ENCODE results near the gene SLC5A3.

Gene SLC5A3

GRCh38 chr21:34110594-34111202 lies 37.3 kb downstream of the SLC5A3 start:
- TF ChIP-seq, protein P1, sequence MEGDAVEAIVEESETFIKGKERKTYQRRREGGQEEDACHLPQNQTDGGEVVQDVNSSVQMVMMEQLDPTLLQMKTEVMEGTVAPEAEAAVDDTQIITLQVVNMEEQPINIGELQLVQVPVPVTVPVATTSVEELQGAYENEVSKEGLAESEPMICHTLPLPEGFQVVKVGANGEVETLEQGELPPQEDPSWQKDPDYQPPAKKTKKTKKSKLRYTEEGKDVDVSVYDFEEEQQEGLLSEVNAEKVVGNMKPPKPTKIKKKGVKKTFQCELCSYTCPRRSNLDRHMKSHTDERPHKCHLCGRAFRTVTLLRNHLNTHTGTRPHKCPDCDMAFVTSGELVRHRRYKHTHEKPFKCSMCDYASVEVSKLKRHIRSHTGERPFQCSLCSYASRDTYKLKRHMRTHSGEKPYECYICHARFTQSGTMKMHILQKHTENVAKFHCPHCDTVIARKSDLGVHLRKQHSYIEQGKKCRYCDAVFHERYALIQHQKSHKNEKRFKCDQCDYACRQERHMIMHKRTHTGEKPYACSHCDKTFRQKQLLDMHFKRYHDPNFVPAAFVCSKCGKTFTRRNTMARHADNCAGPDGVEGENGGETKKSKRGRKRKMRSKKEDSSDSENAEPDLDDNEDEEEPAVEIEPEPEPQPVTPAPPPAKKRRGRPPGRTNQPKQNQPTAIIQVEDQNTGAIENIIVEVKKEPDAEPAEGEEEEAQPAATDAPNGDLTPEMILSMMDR (conservative IDR thresholded peaks at IDR 0.05; ENCODE audit: low read depth, low read length) = no peak
- H3K4me3 ChIP-seq (ENCODE audit: low read depth, low read length) = no peak overlapping the region
- DNase-seq (ENCODE audit: low read depth) = no peak

DNA sequence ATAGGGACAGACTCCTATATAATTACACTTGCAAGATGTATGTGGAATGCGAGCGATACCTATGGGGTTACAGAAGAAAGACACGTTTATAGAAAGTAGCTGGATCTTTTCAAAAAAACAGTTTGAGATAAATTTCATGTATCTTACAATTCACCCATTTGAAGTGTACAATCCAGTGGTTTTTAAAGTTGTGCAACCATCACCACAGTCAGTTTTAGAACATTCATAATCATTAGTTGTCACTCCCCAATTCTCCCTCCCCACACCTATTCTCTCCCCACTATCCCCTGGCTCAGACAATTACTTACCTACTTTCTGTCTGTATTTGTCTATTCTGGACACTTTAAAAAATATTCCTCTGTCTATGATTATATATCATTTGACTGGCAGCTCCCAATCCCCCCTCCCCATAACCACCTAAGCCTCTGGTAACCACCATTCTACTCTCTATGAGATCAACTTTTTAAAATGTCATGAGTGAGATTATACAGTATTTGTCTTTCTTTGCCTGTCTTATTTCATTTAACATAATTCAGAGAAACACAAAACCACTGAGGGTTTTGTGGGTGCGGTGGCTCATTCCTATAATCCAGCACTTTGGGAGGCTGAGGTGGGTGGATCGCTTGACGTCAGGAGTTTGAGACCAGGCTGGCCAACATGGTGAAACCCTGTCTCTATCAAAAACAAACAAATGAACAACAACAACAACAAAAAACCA lies 39.1 kb downstream of the SLC5A3 start:
- DNase-seq (ENCODE audit: low read depth) = no peak
- TF ChIP-seq, protein P1 (conservative IDR thresholded peaks at IDR 0.05; ENCODE audit: low read depth, low read length) = no peak
- no peak overlapping the region for H3K4me3 ChIP-seq (ENCODE audit: low read depth, low read length)

DNA sequence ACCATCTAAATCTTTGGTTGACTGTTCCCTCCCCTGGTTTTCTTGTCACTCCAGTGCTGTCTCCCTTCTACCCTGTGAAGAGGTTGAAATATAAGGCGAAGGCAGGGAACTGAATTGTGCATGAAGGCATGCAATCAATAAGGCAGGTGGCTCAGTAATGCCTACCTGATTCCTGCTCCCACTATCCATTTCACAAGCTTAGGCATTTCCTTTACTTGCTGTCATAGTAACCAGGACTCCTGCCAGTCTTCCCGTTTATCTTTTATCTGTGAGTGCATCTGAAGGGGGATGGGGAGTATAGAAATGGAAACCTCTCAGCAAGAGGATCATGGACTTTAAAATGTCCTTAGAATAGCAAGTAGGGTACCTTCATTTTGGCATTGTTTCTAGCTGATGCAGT lies 40.5 kb downstream of the SLC5A3 start:
- no peak for DNase-seq (ENCODE audit: low read depth)
- no peak overlapping the region for H3K4me3 ChIP-seq (ENCODE audit: low read depth, low read length)
- TF ChIP-seq, protein P1 (conservative IDR thresholded peaks at IDR 0.05; ENCODE audit: low read depth, low read length) = no peak

DNA sequence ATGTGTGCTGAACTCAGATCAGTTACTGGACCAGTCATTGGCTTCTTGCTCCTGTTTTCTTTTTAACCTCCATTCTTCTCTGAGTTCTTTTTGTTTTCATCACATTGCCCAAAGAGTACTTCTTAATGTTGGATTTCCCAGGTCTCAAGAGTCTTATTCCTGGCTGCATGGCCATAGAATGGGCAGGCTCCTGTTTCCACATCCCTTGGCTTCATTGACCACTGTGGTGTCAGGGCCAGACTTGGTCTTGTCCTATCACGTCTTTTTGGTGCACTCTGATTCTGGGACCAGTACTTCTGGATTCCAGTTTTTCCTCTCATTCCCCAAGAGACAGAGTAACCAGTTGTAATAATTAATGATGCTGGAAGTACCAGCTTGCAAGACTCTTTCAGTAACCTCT lies 41.8 kb downstream of the SLC5A3 start:
- TF ChIP-seq, protein P1 (conservative IDR thresholded peaks at IDR 0.05; ENCODE audit: low read depth, low read length) = no peak

DNA sequence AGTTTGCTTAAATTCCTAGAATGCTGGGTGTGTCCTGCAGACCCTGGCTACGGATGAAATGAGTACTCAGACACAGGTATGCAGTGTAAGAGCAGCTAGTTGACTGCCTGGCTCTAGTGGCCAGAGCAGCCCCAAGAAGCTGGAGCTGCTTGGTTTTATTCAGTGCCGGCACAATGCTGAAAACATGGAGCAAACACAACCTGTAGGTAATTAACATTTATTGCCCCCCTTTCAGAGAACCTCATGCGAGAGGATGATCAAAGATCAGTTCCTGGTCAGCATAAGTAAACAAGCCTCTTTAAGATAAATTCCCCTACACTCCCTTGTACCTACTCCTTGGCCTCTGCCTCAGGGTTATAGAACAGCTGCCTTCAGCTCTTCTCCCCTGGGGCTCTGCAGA lies 43.2 kb downstream of the SLC5A3 start:
- DNase-seq (ENCODE audit: low read depth) = no peak
- no peak overlapping the region for H3K4me3 ChIP-seq (ENCODE audit: low read depth, low read length)
- TF ChIP-seq, protein P1 (conservative IDR thresholded peaks at IDR 0.05; ENCODE audit: low read depth, low read length) = no peak

More for the DNA sequence above, 41.8 kb downstream of the SLC5A3 start:
- no peak overlapping the region for H3K4me3 ChIP-seq (ENCODE audit: low read depth, low read length)
- no peak for DNase-seq (ENCODE audit: low read depth)

DNA sequence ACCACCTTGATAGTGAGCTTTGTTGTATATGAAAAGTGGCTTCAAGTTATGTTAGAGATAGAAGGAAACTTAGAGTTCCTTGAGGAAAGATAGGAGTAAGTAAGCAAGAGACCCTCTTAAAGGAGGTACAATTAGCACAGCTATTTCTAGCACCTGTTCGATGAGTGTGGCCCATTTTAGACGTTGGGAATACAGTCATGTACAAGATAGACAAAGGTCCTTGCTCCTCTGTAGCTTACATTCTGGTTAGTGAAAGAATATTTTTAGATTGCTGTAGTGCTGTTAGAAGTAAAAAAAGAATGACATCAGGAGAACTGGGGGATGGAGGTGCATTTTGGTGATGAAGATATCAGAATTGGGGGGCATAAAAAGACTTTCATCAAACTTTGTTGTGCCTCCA lies 47.5 kb downstream of the SLC5A3 start:
- DNase-seq (ENCODE audit: low read depth) = no peak
- no peak overlapping the region for H3K4me3 ChIP-seq (ENCODE audit: low read depth, low read length)
- TF ChIP-seq, protein P1 (conservative IDR thresholded peaks at IDR 0.05; ENCODE audit: low read depth, low read length) = no peak

DNA sequence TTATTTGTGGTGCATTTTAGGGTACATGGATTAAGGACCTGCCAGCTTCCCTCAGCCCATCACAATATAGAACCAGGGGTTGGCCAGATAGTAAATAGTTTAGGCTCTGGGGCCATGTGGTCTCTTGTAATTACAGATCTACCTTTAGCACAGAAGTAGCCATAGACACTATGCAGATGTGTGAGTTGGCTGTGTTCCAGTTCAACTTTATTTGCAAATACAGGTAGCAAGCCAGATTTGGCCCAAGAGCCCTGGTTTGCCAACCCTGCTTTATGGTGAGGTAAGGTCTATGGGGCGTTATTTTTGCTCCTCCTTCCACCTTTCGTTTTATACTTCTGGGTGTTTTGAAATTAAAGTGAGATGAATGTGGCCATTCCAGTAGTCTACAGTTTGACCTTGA lies 48.7 kb downstream of the SLC5A3 start:
- DNase-seq (ENCODE audit: low read depth) = no peak
- TF ChIP-seq, protein P1 (conservative IDR thresholded peaks at IDR 0.05; ENCODE audit: low read depth, low read length) = no peak
- no peak overlapping the region for H3K4me3 ChIP-seq (ENCODE audit: low read depth, low read length)
